HL-60/S4 treated with phorbol 12-myristate 13-acetate at 8.2 ng/mL for 4 days and 3 days (cell line): ENCODE results near the gene MED1.

Source experiments
- in situ Hi-C: fragments of 300-500 bp; cut with MboI; formaldehyde crosslinking; loops from 2 replicates; pipeline ENCODE4 v1.15.0; 2022; ENCODE audit warnings: low sequenced_read_pairs

Gene MED1

GRCh38 chr17:39365872-39366271 lies 85.2 kb downstream of the MED1 start:
- in situ Hi-C loops, result no loop called here

- in situ Hi-C loops, result no loop called here
Measured at GRCh38 chr17:39365242-39365641, 85.8 kb downstream of the MED1 start.

- in situ Hi-C loops, result no loop called here
Measured at GRCh38 chr17:39364236-39365025, 86.6 kb downstream of the MED1 start.

GRCh38 chr17:39361064-39361463 lies 90.0 kb downstream of the MED1 start:
- in situ Hi-C loops, result no loop called here

GRCh38 chr17:39360537-39360936 lies 90.5 kb downstream of the MED1 start:
- in situ Hi-C loops, result no loop called here

- in situ Hi-C loops, result no loop called here
Measured at GRCh38 chr17:39359994-39360393, 91.1 kb downstream of the MED1 start.

GRCh38 chr17:39357986-39358385 lies 93.1 kb downstream of the MED1 start:
- in situ Hi-C loops, result no loop called here

- in situ Hi-C loops, result no loop called here
Measured at GRCh38 chr17:39357488-39357887, 93.6 kb downstream of the MED1 start.
